Spinal cord (tissue), 10 donors: ENCODE results near the gene MADCAM1. TPM values are rescaled to one million over a fixed set of nuclear protein-coding genes. Genes with fewer than 3 reads are reported as not detected.

Experiments
- DNase-seq, 6 donors: peaks; one replicate each; pipeline versions ENCODE4 v3.0.0 to v3.0.0-alpha.2; 2013 to 2015; ENCODE audit warnings: low spot score in 6 of 6, low read depth in 4 of 6
- H3K27ac ChIP-seq: one replicate; pipeline ENCODE4 v1.5.1; 2013; ENCODE audit warnings: low read depth, low read length, control low read depth
- H3K27me3 ChIP-seq: one replicate; pipeline ENCODE4 v1.6.1; 2013; ENCODE audit warnings: low read length; ENCODE audit not compliant: control insufficient read depth, insufficient read depth
- H3K36me3 ChIP-seq: one replicate; pipeline ENCODE4 v1.6.1; 2013; ENCODE audit warnings: low read length; ENCODE audit not compliant: control insufficient read depth, insufficient read depth
- H3K4me1 ChIP-seq: one replicate; pipeline ENCODE4 v1.6.1; 2013; ENCODE audit warnings: low read length; ENCODE audit not compliant: control insufficient read depth, insufficient read depth
- H3K4me3 ChIP-seq: one replicate; pipeline ENCODE4 v1.5.1; 2013; ENCODE audit warnings: low read depth, low read length, control low read depth
- H3K9me3 ChIP-seq: one replicate; pipeline ENCODE4 v1.6.1; 2013; ENCODE audit warnings: low read length; ENCODE audit not compliant: control insufficient read depth, insufficient read depth
- WGBS: methylation state at CpG from one replicate; pipeline ENCODE4 v1.1.5; 2013; ENCODE audit warnings: missing lambda C conversion rate; ENCODE audit not compliant: insufficient coverage; 5-methylcytosine and 5-hydroxymethylcytosine counted together
- polyA plus RNA-seq, 2 donors: library from polyadenylated mRNA; unstranded; fragments of 120-200 nt; gene quantifications; one replicate each; pipeline ENCODE4 v1.2.1, GENCODE V29; 2013; ENCODE audit not compliant: insufficient read length in 2 of 2
- total RNA-seq, 2 donors: library from RNA; depleted of rRNA in 1 of 2; stranded (reverse); fragments of 120-200 nt in 1 of 2; fragments of >200 nt in 1 of 2; gene quantifications; one replicate each; pipeline versions ENCODE4 v1.2.3 to v1.2.4, GENCODE V29; 2013 to 2014
- donor health status: healthy.

MADCAM1 gene
- total and polyA plus RNA-seq, 4 donors, result 0.40 to 7.1 (median 4.0) TPM

DNA sequence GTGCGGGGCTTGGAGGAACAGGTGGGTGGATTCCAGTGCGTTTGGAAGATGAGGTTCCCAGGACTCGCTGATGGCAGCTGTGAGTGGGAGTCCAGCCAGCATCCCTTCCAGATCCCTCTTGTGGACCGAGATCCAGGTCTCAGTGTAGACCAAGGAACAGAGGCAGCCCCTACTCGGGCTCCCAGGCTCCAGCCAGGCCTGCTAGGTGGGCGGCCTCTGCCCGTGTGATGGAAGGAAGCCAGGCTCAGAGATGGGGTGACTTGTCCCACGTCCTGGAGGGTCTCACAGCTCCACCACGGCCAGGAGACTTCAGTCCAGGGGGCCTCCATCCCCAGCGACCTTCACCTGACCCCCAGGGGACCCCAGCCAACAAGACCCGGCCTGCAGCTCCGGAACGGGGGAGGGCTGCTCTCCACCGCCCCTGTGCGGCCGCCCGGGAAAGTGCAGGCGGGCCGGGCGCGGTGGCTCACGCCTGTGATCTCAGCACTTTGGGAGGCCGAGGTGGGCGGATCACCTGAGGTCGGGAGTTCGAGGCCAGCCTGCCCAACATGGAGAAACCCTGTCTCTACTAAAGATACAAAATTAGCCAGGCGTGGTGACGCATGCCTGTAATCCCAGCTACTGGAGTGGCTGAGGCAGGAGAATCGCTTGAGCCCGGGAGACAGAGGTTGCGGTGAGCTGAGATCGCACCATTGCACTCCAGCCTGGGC lies 729 bp upstream of the MADCAM1 start:
- peaks cover 21% of the 10 kb centered on the region for H3K4me1 ChIP-seq
- no peak overlapping the region for H3K4me3 ChIP-seq
- H3K36me3 ChIP-seq, result no peaks in the 10 kb centered on the region
- H3K27me3 ChIP-seq, result peaks cover 29% of the 10 kb centered on the region
- WGBS, result 18% methylated on average over 30 of the region's 32 CpGs
- peak in 1 of 6 donors; percentile 4 for DNase-seq
- no peak overlapping the region for H3K27ac ChIP-seq
- H3K9me3 ChIP-seq, result no peaks in the 10 kb centered on the region

DNA sequence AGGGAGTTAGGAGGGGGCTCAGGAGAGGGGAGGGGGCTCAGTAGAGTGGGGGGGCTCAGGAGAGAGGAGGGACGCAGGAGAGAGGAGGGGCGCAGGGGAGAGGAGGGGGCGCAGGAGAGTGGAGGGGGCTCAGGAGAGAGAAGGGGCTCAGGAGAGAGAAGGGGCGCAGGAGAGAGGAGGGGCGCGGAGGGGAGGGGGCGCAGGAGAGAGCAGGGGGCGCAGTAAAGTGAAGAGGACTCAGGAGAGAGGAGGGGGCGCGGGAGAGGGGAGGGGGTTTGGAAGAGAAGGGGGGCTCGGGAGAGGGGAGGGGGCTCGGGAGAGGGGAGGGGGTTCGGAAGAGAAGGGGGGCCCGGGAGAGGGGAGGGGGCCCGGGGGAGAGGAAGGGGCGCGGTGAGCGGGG lies 700 bp downstream of the MADCAM1 start:
- H3K4me3 ChIP-seq, result no peak overlapping the region
- H3K27me3 ChIP-seq, result peaks cover 29% of the 10 kb centered on the region

DNA sequence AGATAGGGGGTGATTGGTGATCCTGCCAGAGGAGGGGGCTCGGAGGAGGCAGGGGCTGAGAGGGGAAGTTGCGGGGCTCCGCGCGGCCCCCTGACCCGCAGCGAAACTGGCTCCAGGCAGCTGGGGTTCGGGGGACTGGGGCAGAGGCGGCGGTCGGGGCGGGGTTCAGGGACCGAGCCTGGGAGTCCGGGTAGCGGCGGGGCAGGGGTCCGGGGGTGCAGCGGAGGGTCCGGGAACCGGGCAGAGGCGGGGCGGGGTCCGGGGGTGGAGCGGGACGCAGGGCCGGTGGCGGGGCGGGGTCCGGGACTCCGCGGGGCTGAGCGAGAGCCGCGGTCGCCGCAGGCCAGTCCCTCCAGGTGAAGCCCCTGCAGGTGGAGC lies 1.2 kb downstream of the MADCAM1 start:
- Histone ChIP-seq H3K9me3 (no peaks in the 10 kb centered on the region), H3K4me3 (peak overlapping the region; percentile 12), H3K27ac (no peak overlapping the region), H3K4me1 (peaks cover 21% of the 10 kb centered on the region), H3K27me3 (peaks cover 29% of the 10 kb centered on the region), H3K36me3 (no peaks in the 10 kb centered on the region)
- WGBS, result under 1% methylated on average over 36 of the region's 36 CpGs
- no peak for DNase-seq

More for the DNA sequence above, 700 bp downstream of the MADCAM1 start:
- DNase-seq, result no peak
- H3K27ac ChIP-seq, result no peak overlapping the region
- H3K4me1 ChIP-seq, result peaks cover 21% of the 10 kb centered on the region
- 0% methylated on average over 3 of the region's 18 CpGs for WGBS
- no peaks in the 10 kb centered on the region for H3K9me3 ChIP-seq
- no peaks in the 10 kb centered on the region for H3K36me3 ChIP-seq

DNA sequence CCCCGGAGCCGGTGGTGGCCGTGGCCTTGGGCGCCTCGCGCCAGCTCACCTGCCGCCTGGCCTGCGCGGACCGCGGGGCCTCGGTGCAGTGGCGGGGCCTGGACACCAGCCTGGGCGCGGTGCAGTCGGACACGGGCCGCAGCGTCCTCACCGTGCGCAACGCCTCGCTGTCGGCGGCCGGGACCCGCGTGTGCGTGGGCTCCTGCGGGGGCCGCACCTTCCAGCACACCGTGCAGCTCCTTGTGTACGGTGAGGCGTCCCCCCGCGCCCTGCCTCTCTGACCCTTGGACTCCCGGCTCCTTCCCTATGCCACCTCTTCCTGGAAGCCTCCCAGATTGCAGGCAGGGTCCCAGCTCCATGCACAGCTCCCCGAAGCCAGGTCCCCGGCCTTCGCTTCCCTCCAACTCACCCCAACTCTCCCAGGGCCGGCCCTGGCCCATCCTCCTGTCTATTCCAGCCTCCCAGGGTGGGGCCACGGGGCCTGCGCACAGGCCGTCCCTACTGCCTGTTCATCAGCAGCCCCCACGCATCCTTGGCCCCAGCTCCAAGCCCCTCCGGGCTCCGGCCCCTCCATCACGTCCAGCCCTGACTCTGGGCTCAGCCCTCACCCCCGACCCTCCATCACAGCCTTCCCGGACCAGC lies 1.7 kb downstream of the MADCAM1 start:
- DNase-seq, result no peak
- Histone ChIP-seq H3K27me3 (peaks cover 29% of the 10 kb centered on the region), H3K36me3 (no peaks in the 10 kb centered on the region), H3K4me3 (no peak overlapping the region), H3K9me3 (no peaks in the 10 kb centered on the region), H3K4me1 (peaks cover 21% of the 10 kb centered on the region), H3K27ac (no peak overlapping the region)
- 3% methylated on average over 48 of the region's 50 CpGs for whole genome bisulfite sequencing

DNA sequence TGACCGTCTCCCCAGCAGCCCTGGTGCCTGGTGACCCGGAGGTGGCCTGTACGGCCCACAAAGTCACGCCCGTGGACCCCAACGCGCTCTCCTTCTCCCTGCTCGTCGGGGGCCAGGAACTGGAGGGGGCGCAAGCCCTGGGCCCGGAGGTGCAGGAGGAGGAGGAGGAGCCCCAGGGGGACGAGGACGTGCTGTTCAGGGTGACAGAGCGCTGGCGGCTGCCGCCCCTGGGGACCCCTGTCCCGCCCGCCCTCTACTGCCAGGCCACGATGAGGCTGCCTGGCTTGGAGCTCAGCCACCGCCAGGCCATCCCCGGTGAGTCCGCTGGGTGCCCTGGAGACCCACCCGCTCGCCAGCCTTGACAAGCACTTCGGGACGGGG lies 2.2 kb downstream of the MADCAM1 start:
- Histone ChIP-seq H3K27me3 (peaks cover 29% of the 10 kb centered on the region), H3K27ac (no peak overlapping the region), H3K36me3 (no peaks in the 10 kb centered on the region), H3K4me1 (peaks cover 21% of the 10 kb centered on the region), H3K9me3 (no peaks in the 10 kb centered on the region), H3K4me3 (no peak overlapping the region)
- WGBS, result 9% methylated on average over 24 of the region's 26 CpGs
- DNase-seq, result no peak

DNA sequence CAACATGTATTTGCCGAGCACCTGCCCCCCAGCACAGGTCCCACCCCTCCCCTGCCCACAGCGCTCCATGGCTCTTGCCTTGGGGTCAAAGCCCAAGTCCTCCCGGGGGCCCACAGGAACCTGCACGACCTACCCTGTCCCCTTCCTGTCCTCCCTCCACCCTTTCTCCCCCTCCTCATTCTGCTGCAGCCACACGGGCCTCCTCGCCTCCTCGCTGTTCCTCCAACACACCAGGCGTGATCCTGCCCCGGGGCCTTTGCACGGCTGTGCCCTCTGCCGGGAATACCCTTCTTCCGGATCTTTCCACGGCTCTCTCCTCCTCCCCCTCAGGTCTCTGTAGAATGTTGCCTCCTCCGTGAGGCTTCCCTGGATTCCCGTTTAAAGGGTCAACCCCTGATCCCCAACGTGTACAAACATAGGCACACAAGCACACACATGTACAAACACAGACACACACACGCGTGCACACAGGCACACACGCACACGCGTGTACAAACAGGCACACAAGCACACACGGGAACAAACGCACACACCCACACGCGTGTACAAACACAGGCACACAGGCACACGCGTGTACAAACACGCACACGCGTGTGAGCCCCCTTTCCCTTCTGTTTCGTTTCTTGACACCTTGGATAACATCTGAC lies 2.8 kb downstream of the MADCAM1 start:
- 72% methylated on average over 29 of the region's 31 CpGs for WGBS
- Histone ChIP-seq H3K36me3 (no peaks in the 10 kb centered on the region), H3K4me1 (peaks cover 21% of the 10 kb centered on the region), H3K9me3 (no peaks in the 10 kb centered on the region), H3K27me3 (peaks cover 29% of the 10 kb centered on the region), H3K27ac (no peak overlapping the region), H3K4me3 (no peak overlapping the region)
- no peak for DNase-seq

DNA sequence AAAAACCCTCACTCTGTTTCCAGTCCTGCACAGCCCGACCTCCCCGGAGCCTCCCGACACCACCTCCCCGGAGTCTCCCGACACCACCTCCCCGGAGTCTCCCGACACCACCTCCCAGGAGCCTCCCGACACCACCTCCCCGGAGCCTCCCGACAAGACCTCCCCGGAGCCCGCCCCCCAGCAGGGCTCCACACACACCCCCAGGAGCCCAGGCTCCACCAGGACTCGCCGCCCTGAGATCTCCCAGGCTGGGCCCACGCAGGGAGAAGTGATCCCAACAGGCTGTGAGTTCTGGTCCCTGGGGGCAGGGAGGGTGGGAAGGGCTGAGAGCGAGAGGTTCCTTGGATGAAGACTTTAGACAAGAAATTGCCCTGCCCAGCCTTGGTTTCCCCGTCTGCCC lies 5.4 kb downstream of the MADCAM1 start:
- DNase-seq, result no peak
- Histone ChIP-seq H3K36me3 (no peaks in the 10 kb centered on the region), H3K4me1 (peaks cover 12% of the 10 kb centered on the region), H3K4me3 (no peak overlapping the region), H3K27me3 (peaks cover 22% of the 10 kb centered on the region), H3K9me3 (no peaks in the 10 kb centered on the region), H3K27ac (no peak overlapping the region)
- 77% methylated on average over 13 of the region's 17 CpGs for WGBS

DNA sequence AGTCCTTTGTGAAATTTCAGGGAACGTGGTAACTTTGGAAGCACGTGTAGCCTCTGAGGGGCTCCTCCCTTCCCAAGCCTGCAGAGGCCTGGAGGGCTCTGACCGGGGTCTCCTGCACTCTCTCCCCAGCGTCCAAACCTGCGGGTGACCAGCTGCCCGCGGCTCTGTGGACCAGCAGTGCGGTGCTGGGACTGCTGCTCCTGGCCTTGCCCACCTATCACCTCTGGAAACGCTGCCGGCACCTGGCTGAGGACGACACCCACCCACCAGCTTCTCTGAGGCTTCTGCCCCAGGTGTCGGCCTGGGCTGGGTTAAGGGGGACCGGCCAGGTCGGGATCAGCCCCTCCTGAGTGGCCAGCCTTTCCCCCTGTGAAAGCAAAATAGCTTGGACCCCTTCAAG lies 8.3 kb downstream of the MADCAM1 start:
- Histone ChIP-seq H3K36me3 (peaks cover 10% of the 10 kb centered on the region), H3K9me3 (no peaks in the 10 kb centered on the region), H3K4me1 (peaks cover 22% of the 10 kb centered on the region), H3K27me3 (peaks cover 2% of the 10 kb centered on the region), H3K4me3 (no peak overlapping the region), H3K27ac (no peak overlapping the region)
- 85% methylated on average over 14 of the region's 14 CpGs for WGBS
- DNase-seq, result no peak

DNA sequence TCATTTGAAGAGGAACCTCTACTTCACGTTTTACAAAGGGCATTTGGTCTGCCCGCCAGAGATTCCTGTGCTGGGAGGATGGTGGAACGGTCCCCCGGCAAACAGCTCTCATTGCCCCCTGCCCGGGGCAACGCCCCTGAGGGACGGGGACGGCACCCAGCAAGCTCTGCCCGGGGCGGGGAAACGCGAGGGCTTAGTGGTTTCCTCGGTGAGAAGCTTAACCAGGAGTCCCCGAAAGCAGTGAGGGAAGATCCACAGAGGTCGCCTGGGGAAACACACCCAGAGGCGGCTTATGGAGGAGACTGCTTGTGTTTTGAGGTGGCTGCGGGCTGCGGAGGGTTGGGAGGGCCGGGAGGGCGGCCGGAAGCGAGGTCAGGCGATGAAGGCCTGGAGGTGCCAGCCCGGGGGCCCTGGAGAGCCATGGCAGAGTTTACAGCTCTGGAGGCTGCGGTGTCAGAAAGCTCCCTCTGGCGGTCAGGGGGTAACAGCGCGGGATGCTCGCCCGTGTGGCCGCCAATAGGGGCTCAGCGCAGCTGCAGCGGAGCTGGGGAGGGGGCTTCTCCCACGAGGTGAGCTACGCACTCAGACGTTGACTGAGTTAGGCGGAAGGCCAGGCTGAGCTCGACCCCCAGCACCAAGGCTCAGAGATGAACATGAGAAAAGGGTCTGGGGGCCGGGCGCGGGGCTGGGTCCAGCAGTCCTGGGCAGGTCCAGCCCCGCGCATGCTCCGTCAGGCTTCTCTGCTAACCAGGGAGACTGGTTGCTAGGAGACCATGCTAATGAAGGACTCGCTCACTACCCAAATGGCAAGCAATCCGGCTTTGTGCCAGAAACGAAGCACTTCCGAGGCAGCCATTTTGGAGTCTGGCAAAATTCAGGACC lies 10.4 kb downstream of the MADCAM1 start:
- Histone ChIP-seq H3K4me3 (peak overlapping the region; percentile 95), H3K27me3 (no peaks in the 10 kb centered on the region), H3K36me3 (peaks cover 30% of the 10 kb centered on the region), H3K9me3 (no peaks in the 10 kb centered on the region), H3K27ac (peak overlapping the region; percentile 97), H3K4me1 (peaks cover 36% of the 10 kb centered on the region)
- WGBS, result 3% methylated on average over 46 of the region's 48 CpGs
- DNase-seq, result peak in 3 of 6 donors; percentile 81 to 97 (median 88)
